ENCODE results near the gene PDX1. TPM values are rescaled to one million over a fixed set of nuclear protein-coding genes. Genes with fewer than 3 reads are reported as not detected.

Gene PDX1
- total and polyA plus RNA-seq, 2 of the 13 experiments (the other 11 are each of a cell fraction or from before 2014, with no cell fraction given) = 0.07 TPM; not detected in 1

DNA sequence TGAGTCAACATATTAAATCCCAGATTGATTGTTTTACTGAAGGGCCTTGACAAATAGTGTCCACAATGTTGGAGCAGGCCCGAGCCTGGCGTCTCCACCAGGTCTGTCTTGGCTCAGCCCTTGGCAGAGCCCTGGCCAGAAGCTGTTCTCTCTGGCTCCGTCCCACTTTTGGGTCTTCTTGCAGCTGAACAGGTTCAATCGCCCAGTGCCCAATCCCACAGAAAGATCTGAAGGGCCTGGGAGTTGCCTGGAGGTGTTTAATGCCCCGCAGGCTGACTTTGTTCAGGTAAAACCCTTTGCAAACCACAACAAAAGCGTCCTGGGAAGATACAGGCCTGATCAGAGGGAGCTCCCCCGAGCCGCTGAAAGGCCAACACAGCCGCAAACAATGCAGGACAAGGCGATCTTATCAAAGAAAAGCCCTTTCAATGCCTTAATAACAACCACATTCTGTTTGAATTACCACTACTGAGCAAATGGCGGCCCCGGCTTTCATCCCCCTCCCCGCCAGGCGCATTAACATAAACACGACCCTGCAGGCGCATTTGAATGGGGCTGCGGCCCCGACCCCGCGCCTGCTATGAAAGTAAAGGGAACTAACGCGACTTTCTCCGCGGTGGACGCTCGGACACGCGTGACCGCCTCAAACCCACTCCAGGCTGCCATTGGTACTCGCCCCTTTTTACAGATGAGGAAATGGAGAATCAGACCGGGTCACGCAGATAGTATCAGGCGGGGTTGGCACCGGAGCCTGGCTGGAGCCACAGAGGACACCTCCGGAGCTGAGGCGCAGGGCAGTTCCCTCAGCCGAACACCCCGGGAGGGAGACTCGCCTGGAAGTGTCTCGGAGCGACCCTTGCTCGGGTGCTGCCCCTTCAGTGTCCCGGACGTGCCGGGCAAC, 46.2 kb downstream of the PDX1 start:
- in situ Hi-C loops (cut with HindIII; ENCODE audit: extremely low pct_ligation_motif_present, low pct_unique_long_range_greater_than_20kb) = loop anchor here (25.0 kb wide), 1 partner anchor 1004 kb away; no protein-coding TSS in a partner anchor
- no peak overlapping the region for H3K4me2 ChIP-seq (ENCODE audit: low read depth, low read length)

More for the DNA sequence above, 46.2 kb downstream of the PDX1 start:
- ATAC-seq = no peak
- intact Hi-C loops (cut with micrococcal nuclease; ENCODE audit: unreplicated experiment) = no loop called here
- Histone ChIP-seq H3K4me3 (replicated peaks in 1 of 3; ENCODE audit: insufficient read depth in 1 of 3, low read depth in 2 of 3, low read length in 3 of 3) (no peak overlapping the region), H3K9ac (ENCODE audit: insufficient read depth, low read depth, low read length) (no peak overlapping the region), H4K20me1 (ENCODE audit: insufficient read depth, low read length) (no peaks in the 10 kb centered on the region), H3K36me3 (replicated peaks in 1 of 2; ENCODE audit: control insufficient read depth in 1 of 2, insufficient read depth in 2 of 2, low read length in 2 of 2) (no peaks in the 10 kb centered on the region), H3K4me1 (ENCODE audit: insufficient read depth, low read length) (peaks cover 49% of the 10 kb centered on the region), H3K9me3 (ENCODE audit: low read length) (no peaks in the 10 kb centered on the region), H2AFZ (ENCODE audit: low read length) (no peak overlapping the region), H3K27ac (ENCODE audit: extremely low read length, insufficient read depth, low read length) (no peak overlapping the region), H3K79me2 (ENCODE audit: insufficient read depth, low read length) (no peaks in the 10 kb centered on the region), H3K27me3 (ENCODE audit: control insufficient read depth in 1 of 2, insufficient read depth in 2 of 2, low read length in 2 of 2) (peaks cover 19 to 62% of the 10 kb centered on the region in 2 experiments)
- no peak for DNase-seq (ENCODE audit: low spot score)
- FAIRE-seq = no peak
- BruUV-seq (replicated peaks) = no TSS peak
- WGBS (ENCODE audit: low lambda C conversion rate) = 84% methylated on average over 35 of the region's 45 CpGs
- TF ChIP-seq NR2F6 (IDR thresholded peaks at IDR 0.05) (no peak), NR2F6 (CRISPR knock-in tag; IDR thresholded peaks at IDR 0.05) (no peak), ZNF512 (CRISPR knock-in tag; IDR thresholded peaks at IDR 0.05) (no peak)
- TF ChIP-seq, protein P1, sequence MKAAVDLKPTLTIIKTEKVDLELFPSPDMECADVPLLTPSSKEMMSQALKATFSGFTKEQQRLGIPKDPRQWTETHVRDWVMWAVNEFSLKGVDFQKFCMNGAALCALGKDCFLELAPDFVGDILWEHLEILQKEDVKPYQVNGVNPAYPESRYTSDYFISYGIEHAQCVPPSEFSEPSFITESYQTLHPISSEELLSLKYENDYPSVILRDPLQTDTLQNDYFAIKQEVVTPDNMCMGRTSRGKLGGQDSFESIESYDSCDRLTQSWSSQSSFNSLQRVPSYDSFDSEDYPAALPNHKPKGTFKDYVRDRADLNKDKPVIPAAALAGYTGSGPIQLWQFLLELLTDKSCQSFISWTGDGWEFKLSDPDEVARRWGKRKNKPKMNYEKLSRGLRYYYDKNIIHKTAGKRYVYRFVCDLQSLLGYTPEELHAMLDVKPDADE (CRISPR knock-in tag; IDR thresholded peaks at IDR 0.05) = no peak
- ChIA-PET POLR2A (no interaction called here), CTCF (ENCODE audit: low intra/inter-chr PET ratio, low total read pairs) (no interaction called here)
